HepG2 (cell line): ENCODE data around the gene ATP9A. TPM values are rescaled to one million over a fixed set of nuclear protein-coding genes. Genes with fewer than 3 reads are reported as not detected.
A peak's percentile ranks its signal among the peaks of the same experiment; 100 is the strongest.

Source experiments
- ASH2L ChIP-seq: fragments of 300-600, 200-600 bp; sonication (generic); IDR thresholded peaks from 2 replicates; pipeline ENCODE4 v1.7.0; 2017; ENCODE audit warnings: low read depth, mild to moderate bottlenecking, moderate library complexity, mixed read lengths, low read length; ENCODE audit not compliant: insufficient read length
- FOXK2 ChIP-seq: fragments of 450-650 bp; IDR thresholded peaks from 2 replicates; pipeline ENCODE4 v1.6.1; 2016
- FOXO4 ChIP-seq: sonication (generic); formaldehyde crosslinking; conservative IDR thresholded peaks from 2 replicates; pipeline ENCODE4 v1.8.1; 2023; ENCODE audit warnings: missing genetic modification reagents
- IRF2 ChIP-seq: IDR thresholded peaks from 2 replicates; pipeline ENCODE4 v1.6.1; 2018; ENCODE audit warnings: missing genetic modification reagents, missing compliant biosample characterization
- MAZ ChIP-seq, 2 experiments: sonication (generic) in 1 of 2; formaldehyde crosslinking in 1 of 2; IDR thresholded peaks; 2 replicates each; pipeline versions ENCODE4 v1.5.0 to v1.6.1; 2012 to 2020; ENCODE audit warnings: low read depth in 2 of 2, mild to moderate bottlenecking in 2 of 2, borderline replicate concordance in 1 of 2, improper control_type of control experiment in 1 of 2, low read length in 1 of 2, missing genetic modification reagents in 1 of 2, moderate library complexity in 1 of 2
- PITX1 ChIP-seq: sonication (generic); formaldehyde crosslinking; IDR thresholded peaks from 2 replicates; pipeline ENCODE4 v1.5.1; 2020; ENCODE audit warnings: mild to moderate bottlenecking, missing genetic modification reagents
- RBM22 ChIP-seq: fragments of 200-400 bp; formaldehyde crosslinking; optimal IDR thresholded peaks from 2 replicates; pipeline ENCODE3; 2017; ENCODE audit warnings: mild to moderate bottlenecking, low read length, moderate library complexity
- UBTF ChIP-seq: sonication (generic); formaldehyde crosslinking; IDR thresholded peaks from 2 replicates; pipeline ENCODE4 v1.4.0; 2020; ENCODE audit warnings: mild to moderate bottlenecking, missing genetic modification reagents
- ZBTB39 ChIP-seq: sonication (generic); formaldehyde crosslinking; IDR thresholded peaks from 2 replicates; pipeline ENCODE4 v1.5.0; 2020; ENCODE audit warnings: missing genetic modification reagents
- ZBTB4 ChIP-seq: sonication (generic); formaldehyde crosslinking; IDR thresholded peaks from 2 replicates; pipeline ENCODE4 v1.4.0; 2020; ENCODE audit warnings: missing genetic modification reagents, mild to moderate bottlenecking, borderline replicate concordance
- ZBTB43 ChIP-seq: sonication (generic); formaldehyde crosslinking; conservative IDR thresholded peaks from 2 replicates; pipeline ENCODE4 v1.4.0; 2020; ENCODE audit warnings: missing genetic modification reagents
- ZC3H13 ChIP-seq: sonication (generic); formaldehyde crosslinking; IDR thresholded peaks from 2 replicates; pipeline ENCODE4 v1.8.1; 2023; ENCODE audit warnings: mild to moderate bottlenecking, missing genetic modification reagents, moderate library complexity
- ZNF292 ChIP-seq: sonication (generic); formaldehyde crosslinking; IDR thresholded peaks from 2 replicates; pipeline ENCODE4 v1.8.1; 2022; ENCODE audit warnings: mild to moderate bottlenecking, low read depth, missing genetic modification reagents, borderline replicate concordance
- ZNF598 ChIP-seq: sonication (generic); formaldehyde crosslinking; IDR thresholded peaks from 2 replicates; pipeline ENCODE4 v1.5.1; 2020; ENCODE audit warnings: mild to moderate bottlenecking, missing genetic modification reagents, borderline replicate concordance
- ZZZ3 ChIP-seq: sonication (generic); formaldehyde crosslinking; IDR thresholded peaks from 2 replicates; pipeline ENCODE4 v1.4.0; 2020; ENCODE audit warnings: missing genetic modification reagents, mild to moderate bottlenecking, borderline replicate concordance
- polyA plus RNA-seq, 8 experiments: library from polyadenylated mRNA; depleted of rRNA in 3 of 8; stranded (reverse) in 7 of 8; unstranded in 1 of 8; fragments of >200 nt; fragmentation: Illumina TruSeq in 4 of 8; extraction: Trizol in 4 of 8; gene quantifications; 2 replicates each; pipeline versions ENCODE4 v1.2.1 to v1.2.3, GENCODE V29; 2011 to 2016; ENCODE audit warnings: low read depth in 4 of 8, missing spikeins in 1 of 8, mixed read lengths in 1 of 8; ENCODE audit not compliant: insufficient read depth in 1 of 8
- total RNA-seq, 5 experiments: library from RNA; depleted of rRNA; stranded (reverse); fragments of >200 nt; fragmentation: Illumina TruSeq; extraction: Trizol; gene quantifications; 2 replicates each; pipeline ENCODE4 v1.2.3, GENCODE V29; 2016; ENCODE audit warnings: low read depth in 1 of 5

The ATP9A gene
- total and polyA plus RNA-seq, 2 of the 13 experiments (the other 11 are each of a cell fraction or from before 2014, with no cell fraction given) = 11.8 to 18.5 TPM

- TF ChIP-seq UBTF (peak; percentile 42; the same call in 1 of the 2 replicates), ZBTB39 (no peak), ZC3H13 (CRISPR knock-in tag) (0 out of 2 replicates have a peak, but pooled peaks have one; percentile 47), RBM22 (no peak), ZZZ3 (CRISPR knock-in tag) (peak; percentile 86; the same call in 1 of the 2 replicates), ZNF292 (CRISPR knock-in tag) (peak; percentile 38; the same call in 1 of the 2 replicates), MAZ (IDR thresholded peaks at IDR 0.05; ENCODE audit: borderline replicate concordance, low read depth, low read length) (no peak), MAZ (CRISPR knock-in tag; IDR thresholded peaks at IDR 0.05; ENCODE audit: low read depth) (peak; percentile 43; the same call in 1 of the 2 replicates), ASH2L (peak; percentile 26), IRF2 (CRISPR knock-in tag) (0 out of 2 replicates have a peak, but pooled peaks have one; percentile 19), ZBTB43 (CRISPR knock-in tag) (peak; percentile 92), ZBTB4 (0 out of 2 replicates have a peak, but pooled peaks have one; percentile 24), ZNF598 (CRISPR knock-in tag) (peak; percentile 70; the same call in 1 of the 2 replicates), PITX1 (CRISPR knock-in tag) (peak; percentile 44; the same call in 1 of the 2 replicates), FOXK2 (no peak), FOXO4 (CRISPR knock-in tag) (no peak)
Observed at GRCh38 chr20:51768759-51769517, 748 bp upstream of the ATP9A start (continued).
